ENCODE data around the gene ITK. TPM values are rescaled to one million over a fixed set of nuclear protein-coding genes. Genes with fewer than 3 reads are reported as not detected.

Gene ITK
- total and polyA plus RNA-seq, 2 donors from 2014 or later = 0.11 to 14.0 TPM

GRCh38 chr5:157230610-157231009, 50.0 kb downstream of the ITK start:
- no peaks in the 10 kb centered on the region for H3K9me3 ChIP-seq (ENCODE audit: control insufficient read depth in 2 of 3, insufficient read depth in 1 of 3, low read length in 3 of 3)
- FAIRE-seq (no peak), DNase-seq (no peak)
- no peaks in the 10 kb centered on the region for H3K4me1 ChIP-seq (ENCODE audit: control insufficient read depth in 2 of 3, insufficient read depth in 2 of 3, low read depth in 1 of 3, low read length in 3 of 3)
- no peak for TF ChIP-seq CTCF (IDR thresholded peaks at IDR 0.05; ENCODE audit: borderline replicate concordance, extremely low read depth, insufficient read depth)
- no peak overlapping the region for H3K9ac ChIP-seq (ENCODE audit: low read length in 3 of 3)
- H3K27ac ChIP-seq (ENCODE audit: low read depth in 2 of 2, low read length in 2 of 2) = no peak overlapping the region
- intact Hi-C loops (cut with DNase I) = no loop called here
- H3K36me3 ChIP-seq (ENCODE audit: control insufficient read depth in 2 of 3, insufficient read depth in 3 of 3, low read length in 3 of 3) = no peaks in the 10 kb centered on the region
- no peaks in the 10 kb centered on the region for H3K27me3 ChIP-seq (ENCODE audit: control insufficient read depth, insufficient read depth, low read length)
- H3K4me3 ChIP-seq (ENCODE audit: low read length in 3 of 3) = no peak overlapping the region

DNA sequence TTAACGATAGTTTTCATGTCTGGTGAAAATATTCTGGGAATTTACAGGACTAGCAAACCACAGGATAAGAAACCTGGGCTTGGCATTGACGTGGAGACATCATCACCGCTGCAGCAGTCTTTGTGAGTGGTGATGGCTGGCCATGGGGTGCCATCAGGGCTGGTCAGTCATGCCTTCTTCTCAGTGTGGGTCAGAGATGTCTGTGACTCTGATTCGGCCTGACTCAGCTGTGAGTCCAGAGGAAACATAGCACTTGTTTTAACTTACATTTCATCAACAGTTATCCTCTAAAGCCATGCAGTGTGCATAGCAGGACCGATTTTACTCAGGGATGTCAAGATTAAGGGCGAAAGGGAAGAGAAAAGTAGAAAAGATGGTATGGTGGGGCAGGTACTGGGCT, 52.1 kb downstream of the ITK start:
- TF ChIP-seq CTCF (IDR thresholded peaks at IDR 0.05; ENCODE audit: borderline replicate concordance, extremely low read depth, insufficient read depth) = no peak
- no peak for FAIRE-seq
- no peaks in the 10 kb centered on the region for H3K9me3 ChIP-seq (ENCODE audit: control insufficient read depth in 2 of 3, insufficient read depth in 1 of 3, low read length in 3 of 3)
- H3K27me3 ChIP-seq (ENCODE audit: control insufficient read depth, insufficient read depth, low read length) = no peaks in the 10 kb centered on the region
- H3K9ac ChIP-seq (ENCODE audit: low read length in 3 of 3) = no peak overlapping the region
- H3K4me1 ChIP-seq (ENCODE audit: control insufficient read depth in 2 of 3, insufficient read depth in 2 of 3, low read depth in 1 of 3, low read length in 3 of 3) = no peaks in the 10 kb centered on the region
- no peaks in the 10 kb centered on the region for H3K36me3 ChIP-seq (ENCODE audit: control insufficient read depth in 2 of 3, insufficient read depth in 3 of 3, low read length in 3 of 3)
- no peak overlapping the region for H3K27ac ChIP-seq (ENCODE audit: low read depth in 2 of 2, low read length in 2 of 2)
- DNase-seq = no peak
- intact Hi-C loops (cut with DNase I) = no loop called here
- H3K4me3 ChIP-seq (ENCODE audit: low read length in 3 of 3) = no peak overlapping the region

DNA sequence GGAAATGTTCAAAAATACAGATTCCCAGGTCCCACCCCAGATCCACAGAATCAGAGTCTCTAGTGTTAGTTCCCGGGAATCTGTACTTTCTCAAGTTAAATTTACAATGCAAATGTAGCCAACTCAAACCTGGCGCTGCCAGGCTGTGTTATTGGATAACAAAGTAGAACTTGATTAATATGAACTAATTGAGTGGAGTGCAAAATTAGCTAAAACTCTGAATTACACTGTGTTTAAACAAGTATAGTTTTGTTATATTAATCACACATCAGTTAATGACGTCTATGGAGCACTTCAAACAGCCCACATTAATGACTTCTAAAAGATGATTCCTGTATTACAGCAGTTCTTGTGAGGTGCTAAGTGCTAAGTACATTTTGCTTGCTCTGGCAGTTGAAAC, 52.9 kb downstream of the ITK start:
- no peak for DNase-seq
- FAIRE-seq = no peak
- intact Hi-C loops (cut with DNase I) = no loop called here
- H3K4me1 ChIP-seq (ENCODE audit: control insufficient read depth in 2 of 3, insufficient read depth in 2 of 3, low read depth in 1 of 3, low read length in 3 of 3) = no peaks in the 10 kb centered on the region
- H3K9me3 ChIP-seq (ENCODE audit: control insufficient read depth in 2 of 3, insufficient read depth in 1 of 3, low read length in 3 of 3) = no peaks in the 10 kb centered on the region
- no peak overlapping the region for H3K9ac ChIP-seq (ENCODE audit: low read length in 3 of 3)
- no peaks in the 10 kb centered on the region for H3K27me3 ChIP-seq (ENCODE audit: control insufficient read depth, insufficient read depth, low read length)
- no peak overlapping the region for H3K4me3 ChIP-seq (ENCODE audit: low read length in 3 of 3)
- no peak for TF ChIP-seq CTCF (IDR thresholded peaks at IDR 0.05; ENCODE audit: borderline replicate concordance, extremely low read depth, insufficient read depth)
- no peak overlapping the region for H3K27ac ChIP-seq (ENCODE audit: low read depth in 2 of 2, low read length in 2 of 2)
- H3K36me3 ChIP-seq (ENCODE audit: control insufficient read depth in 2 of 3, insufficient read depth in 3 of 3, low read length in 3 of 3) = no peaks in the 10 kb centered on the region

- Histone ChIP-seq H3K4me3 (ENCODE audit: low read length in 3 of 3) (no peak overlapping the region), H3K27me3 (ENCODE audit: control insufficient read depth, insufficient read depth, low read length) (no peaks in the 10 kb centered on the region), H3K9ac (ENCODE audit: low read length in 3 of 3) (no peak overlapping the region), H3K9me3 (ENCODE audit: control insufficient read depth in 2 of 3, insufficient read depth in 1 of 3, low read length in 3 of 3) (no peaks in the 10 kb centered on the region), H3K36me3 (ENCODE audit: control insufficient read depth in 2 of 3, insufficient read depth in 3 of 3, low read length in 3 of 3) (no peaks in the 10 kb centered on the region), H3K27ac (ENCODE audit: low read depth in 2 of 2, low read length in 2 of 2) (no peak overlapping the region), H3K4me1 (ENCODE audit: control insufficient read depth in 2 of 3, insufficient read depth in 2 of 3, low read depth in 1 of 3, low read length in 3 of 3) (no peaks in the 10 kb centered on the region)
- no peak for DNase-seq
- TF ChIP-seq CTCF (IDR thresholded peaks at IDR 0.05; ENCODE audit: borderline replicate concordance, extremely low read depth, insufficient read depth) = no peak
- no peak for FAIRE-seq
- intact Hi-C loops (cut with DNase I) = no loop called here
These were observed 55.8 kb downstream of the ITK start for GRCh38 chr5:157236423-157236822.
